WTC11 (cell line): ENCODE measurements around the gene CGA. TPM values are rescaled to one million over a fixed set of nuclear protein-coding genes. Genes with fewer than 3 reads are reported as not detected.

Experiments used
- ATAC-seq: fragments of 200-7000 bp; cut with Tn5 transposase; 2 replicates; pipeline ENCODE4 v1.10.0; 2021; ENCODE audit warnings: mild to moderate bottlenecking, moderate library complexity
- CTCF ChIA-PET: fragments of 300-600 bp; sonication (Branson Sonifier 250); formaldehyde crosslinking; loops from one replicate; lab custom pipeline; 2021; ENCODE audit warnings: antibody characterized with exemption; lab: Charles Lee
- POLR2A ChIA-PET: fragments of 350-600 bp; sonication (Branson Sonifier 250); formaldehyde crosslinking; loops from one replicate; lab custom pipeline; 2021; ENCODE audit warnings: antibody characterized with exemption; lab: Charles Lee
- DNase-seq: peaks from one replicate; pipeline ENCODE4 v3.0.0; 2021; ENCODE audit warnings: low spot score
- H3K27ac Mint-ChIP-seq: 2 replicates; pipeline ENCODE4 v1.8.0; 2021; ENCODE audit warnings: mixed read lengths
- H3K27me3 Mint-ChIP-seq: 2 replicates; pipeline ENCODE4 v1.8.0; 2021; ENCODE audit warnings: low read depth, mild to moderate bottlenecking, moderate library complexity, mixed read lengths
- H3K36me3 Mint-ChIP-seq: 2 replicates; pipeline ENCODE4 v1.8.0; 2021; ENCODE audit warnings: mixed read lengths
- H3K4me1 Mint-ChIP-seq: 2 replicates; pipeline ENCODE4 v1.8.0; 2022; ENCODE audit warnings: mixed read lengths
- H3K4me3 Mint-ChIP-seq: 2 replicates; pipeline ENCODE4 v1.8.0; 2021; ENCODE audit warnings: mild to moderate bottlenecking, moderate library complexity, mixed read lengths
- H3K9me3 Mint-ChIP-seq: 2 replicates; pipeline ENCODE4 v1.8.0; 2021; ENCODE audit warnings: mixed read lengths
- CREB1 ChIP-seq: sonication (generic); formaldehyde crosslinking; IDR thresholded peaks from 2 replicates; pipeline ENCODE4 v1.8.0; 2023; ENCODE audit warnings: mild to moderate bottlenecking, missing genetic modification reagents
- CREM ChIP-seq: sonication (generic); formaldehyde crosslinking; IDR thresholded peaks from 2 replicates; pipeline ENCODE4 v1.8.1; 2022; ENCODE audit warnings: mild to moderate bottlenecking, missing genetic modification reagents, moderate library complexity
- ETV6 ChIP-seq: sonication (generic); formaldehyde crosslinking; IDR thresholded peaks from 2 replicates; pipeline ENCODE4 v1.8.1; 2022; ENCODE audit warnings: mild to moderate bottlenecking, missing genetic modification reagents
- FOXJ3 ChIP-seq: sonication (generic); formaldehyde crosslinking; IDR thresholded peaks from 2 replicates; pipeline ENCODE4 v1.9.0; 2021; ENCODE audit warnings: missing genetic modification reagents, mild to moderate bottlenecking, borderline replicate concordance
- MYBL2 ChIP-seq: sonication (generic); formaldehyde crosslinking; IDR thresholded peaks from 2 replicates; pipeline ENCODE4 v1.8.1; 2023; ENCODE audit warnings: mild to moderate bottlenecking, moderate library complexity, missing genetic modification reagents
- NFYB ChIP-seq: sonication (generic); formaldehyde crosslinking; conservative IDR thresholded peaks from 2 replicates; pipeline ENCODE4 v1.8.0; 2022; ENCODE audit warnings: low read depth, missing genetic modification reagents
- NR2C2 ChIP-seq: sonication (generic); formaldehyde crosslinking; IDR thresholded peaks from 2 replicates; pipeline ENCODE4 v1.8.0; 2022; ENCODE audit warnings: mild to moderate bottlenecking, missing genetic modification reagents
- OVOL2 ChIP-seq: fragments of 250-450 bp; sonication (Bioruptor Pico); IDR thresholded peaks from 2 replicates; pipeline ENCODE4 v1.9.0; 2021; ENCODE audit warnings: mild to moderate bottlenecking, borderline replicate concordance
- SOX15 ChIP-seq: fragments of 250-450 bp; sonication (Bioruptor Pico); IDR thresholded peaks from 2 replicates; pipeline ENCODE4 v1.9.0; 2021; ENCODE audit warnings: mild to moderate bottlenecking
- ZNF138 ChIP-seq: sonication (generic); formaldehyde crosslinking; conservative IDR thresholded peaks from 2 replicates; pipeline ENCODE4 v1.8.1; 2022; ENCODE audit warnings: mild to moderate bottlenecking, moderate library complexity, missing genetic modification reagents
- ZNF219 ChIP-seq: sonication (generic); formaldehyde crosslinking; IDR thresholded peaks from 2 replicates; pipeline ENCODE4 v1.8.0; 2023; ENCODE audit warnings: missing genetic modification reagents, mild to moderate bottlenecking, borderline replicate concordance
- total RNA-seq: library from RNA; stranded (reverse); gene quantifications from 3 replicates; pipeline ENCODE4 v1.2.3, GENCODE V29; 2021
- TF ChIP-seq, protein P1 (sequence below): sonication (generic); formaldehyde crosslinking; conservative IDR thresholded peaks from 2 replicates; pipeline ENCODE4 v1.8.1; 2022; ENCODE audit warnings: mild to moderate bottlenecking, missing genetic modification reagents
- TF ChIP-seq, protein P2 (sequence below): sonication (generic); formaldehyde crosslinking; IDR thresholded peaks from 2 replicates; pipeline ENCODE4 v1.8.1; 2022; ENCODE audit warnings: missing genetic modification reagents, borderline replicate concordance
- TF ChIP-seq, protein P3 (sequence below): sonication (generic); formaldehyde crosslinking; IDR thresholded peaks from 2 replicates; pipeline ENCODE4 v1.8.1; 2022; ENCODE audit warnings: mild to moderate bottlenecking, missing genetic modification reagents, moderate library complexity, borderline replicate concordance
- TF ChIP-seq, protein P4 (sequence below): sonication (generic); formaldehyde crosslinking; IDR thresholded peaks from 2 replicates; pipeline ENCODE4 v1.8.0; 2023; ENCODE audit warnings: missing genetic modification reagents, mild to moderate bottlenecking, borderline replicate concordance
- TF ChIP-seq, protein P5 (sequence below): sonication (generic); formaldehyde crosslinking; IDR thresholded peaks from 2 replicates; pipeline ENCODE4 v1.8.0; 2022; ENCODE audit warnings: mild to moderate bottlenecking, missing genetic modification reagents

CGA gene
- total RNA-seq, 1 experiment from 2014 or later = not detected

DNA sequence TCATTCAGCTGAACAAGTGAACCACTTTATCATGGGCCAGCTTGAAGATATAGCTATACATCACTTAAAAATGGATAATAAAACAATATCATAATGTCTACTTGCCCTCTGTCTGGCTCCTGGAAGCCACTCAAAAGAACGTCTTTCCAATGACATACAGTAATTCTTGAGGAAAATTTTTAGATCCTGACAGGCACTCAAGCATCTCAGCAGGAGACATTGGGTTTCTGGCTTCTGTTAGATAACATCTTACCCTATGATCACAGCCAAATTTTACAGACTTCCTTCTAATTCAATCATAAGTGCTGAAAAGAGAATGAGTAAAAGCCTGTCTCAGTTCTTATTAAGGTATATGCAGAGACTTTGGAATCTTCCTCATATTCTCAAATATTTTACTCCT lies 330 bp downstream of the CGA start:
- DNase-seq (no peak), ATAC-seq (no peak)
- Mint-ChIP-seq H3K27ac (no peak overlapping the region), H3K9me3 (no peaks in the 10 kb centered on the region), H3K4me3 (no peak overlapping the region), H3K36me3 (no peaks in the 10 kb centered on the region), H3K4me1 (0 out of 2 replicates have a peak, but pooled peaks cover 5% of the 10 kb centered on the region), H3K27me3 (no peaks in the 10 kb centered on the region)
- ChIA-PET POLR2A (no interaction called here), CTCF (interaction anchor here (3.5 kb wide), 1 partner anchor 15 kb away, joined by 18 read pairs; no protein-coding TSS in a partner anchor)
- TF ChIP-seq ZNF219 (CRISPR knock-in tag) (no peak), NR2C2 (CRISPR knock-in tag) (no peak), MYBL2 (CRISPR knock-in tag) (no peak), ETV6 (CRISPR knock-in tag) (no peak), ZNF138 (CRISPR knock-in tag) (no peak), NFYB (CRISPR knock-in tag) (no peak), OVOL2 (CRISPR knock-in tag) (no peak), CREB1 (no peak), FOXJ3 (CRISPR knock-in tag) (no peak), SOX15 (CRISPR knock-in tag) (no peak)
- TF ChIP-seq, protein P1, sequence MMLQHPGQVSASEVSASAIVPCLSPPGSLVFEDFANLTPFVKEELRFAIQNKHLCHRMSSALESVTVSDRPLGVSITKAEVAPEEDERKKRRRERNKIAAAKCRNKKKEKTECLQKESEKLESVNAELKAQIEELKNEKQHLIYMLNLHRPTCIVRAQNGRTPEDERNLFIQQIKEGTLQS = no peak
- TF ChIP-seq, protein P2, sequence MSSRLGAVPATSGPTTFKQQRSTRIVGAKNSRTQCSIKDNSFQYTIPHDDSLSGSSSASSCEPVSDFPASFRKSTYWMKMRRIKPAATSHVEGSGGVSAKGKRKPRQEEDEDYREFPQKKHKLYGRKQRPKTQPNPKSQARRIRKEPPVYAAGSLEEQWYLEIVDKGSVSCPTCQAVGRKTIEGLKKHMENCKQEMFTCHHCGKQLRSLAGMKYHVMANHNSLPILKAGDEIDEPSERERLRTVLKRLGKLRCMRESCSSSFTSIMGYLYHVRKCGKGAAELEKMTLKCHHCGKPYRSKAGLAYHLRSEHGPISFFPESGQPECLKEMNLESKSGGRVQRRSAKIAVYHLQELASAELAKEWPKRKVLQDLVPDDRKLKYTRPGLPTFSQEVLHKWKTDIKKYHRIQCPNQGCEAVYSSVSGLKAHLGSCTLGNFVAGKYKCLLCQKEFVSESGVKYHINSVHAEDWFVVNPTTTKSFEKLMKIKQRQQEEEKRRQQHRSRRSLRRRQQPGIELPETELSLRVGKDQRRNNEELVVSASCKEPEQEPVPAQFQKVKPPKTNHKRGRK (CRISPR knock-in tag) = no peak
- TF ChIP-seq, protein P3, sequence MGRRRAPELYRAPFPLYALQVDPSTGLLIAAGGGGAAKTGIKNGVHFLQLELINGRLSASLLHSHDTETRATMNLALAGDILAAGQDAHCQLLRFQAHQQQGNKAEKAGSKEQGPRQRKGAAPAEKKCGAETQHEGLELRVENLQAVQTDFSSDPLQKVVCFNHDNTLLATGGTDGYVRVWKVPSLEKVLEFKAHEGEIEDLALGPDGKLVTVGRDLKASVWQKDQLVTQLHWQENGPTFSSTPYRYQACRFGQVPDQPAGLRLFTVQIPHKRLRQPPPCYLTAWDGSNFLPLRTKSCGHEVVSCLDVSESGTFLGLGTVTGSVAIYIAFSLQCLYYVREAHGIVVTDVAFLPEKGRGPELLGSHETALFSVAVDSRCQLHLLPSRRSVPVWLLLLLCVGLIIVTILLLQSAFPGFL (CRISPR knock-in tag) = no peak
- TF ChIP-seq, protein P4, sequence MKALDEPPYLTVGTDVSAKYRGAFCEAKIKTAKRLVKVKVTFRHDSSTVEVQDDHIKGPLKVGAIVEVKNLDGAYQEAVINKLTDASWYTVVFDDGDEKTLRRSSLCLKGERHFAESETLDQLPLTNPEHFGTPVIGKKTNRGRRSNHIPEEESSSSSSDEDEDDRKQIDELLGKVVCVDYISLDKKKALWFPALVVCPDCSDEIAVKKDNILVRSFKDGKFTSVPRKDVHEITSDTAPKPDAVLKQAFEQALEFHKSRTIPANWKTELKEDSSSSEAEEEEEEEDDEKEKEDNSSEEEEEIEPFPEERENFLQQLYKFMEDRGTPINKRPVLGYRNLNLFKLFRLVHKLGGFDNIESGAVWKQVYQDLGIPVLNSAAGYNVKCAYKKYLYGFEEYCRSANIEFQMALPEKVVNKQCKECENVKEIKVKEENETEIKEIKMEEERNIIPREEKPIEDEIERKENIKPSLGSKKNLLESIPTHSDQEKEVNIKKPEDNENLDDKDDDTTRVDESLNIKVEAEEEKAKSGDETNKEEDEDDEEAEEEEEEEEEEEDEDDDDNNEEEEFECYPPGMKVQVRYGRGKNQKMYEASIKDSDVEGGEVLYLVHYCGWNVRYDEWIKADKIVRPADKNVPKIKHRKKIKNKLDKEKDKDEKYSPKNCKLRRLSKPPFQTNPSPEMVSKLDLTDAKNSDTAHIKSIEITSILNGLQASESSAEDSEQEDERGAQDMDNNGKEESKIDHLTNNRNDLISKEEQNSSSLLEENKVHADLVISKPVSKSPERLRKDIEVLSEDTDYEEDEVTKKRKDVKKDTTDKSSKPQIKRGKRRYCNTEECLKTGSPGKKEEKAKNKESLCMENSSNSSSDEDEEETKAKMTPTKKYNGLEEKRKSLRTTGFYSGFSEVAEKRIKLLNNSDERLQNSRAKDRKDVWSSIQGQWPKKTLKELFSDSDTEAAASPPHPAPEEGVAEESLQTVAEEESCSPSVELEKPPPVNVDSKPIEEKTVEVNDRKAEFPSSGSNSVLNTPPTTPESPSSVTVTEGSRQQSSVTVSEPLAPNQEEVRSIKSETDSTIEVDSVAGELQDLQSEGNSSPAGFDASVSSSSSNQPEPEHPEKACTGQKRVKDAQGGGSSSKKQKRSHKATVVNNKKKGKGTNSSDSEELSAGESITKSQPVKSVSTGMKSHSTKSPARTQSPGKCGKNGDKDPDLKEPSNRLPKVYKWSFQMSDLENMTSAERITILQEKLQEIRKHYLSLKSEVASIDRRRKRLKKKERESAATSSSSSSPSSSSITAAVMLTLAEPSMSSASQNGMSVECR (CRISPR knock-in tag) = no peak
- TF ChIP-seq, protein P5, sequence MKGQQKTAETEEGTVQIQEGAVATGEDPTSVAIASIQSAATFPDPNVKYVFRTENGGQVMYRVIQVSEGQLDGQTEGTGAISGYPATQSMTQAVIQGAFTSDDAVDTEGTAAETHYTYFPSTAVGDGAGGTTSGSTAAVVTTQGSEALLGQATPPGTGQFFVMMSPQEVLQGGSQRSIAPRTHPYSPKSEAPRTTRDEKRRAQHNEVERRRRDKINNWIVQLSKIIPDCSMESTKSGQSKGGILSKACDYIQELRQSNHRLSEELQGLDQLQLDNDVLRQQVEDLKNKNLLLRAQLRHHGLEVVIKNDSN (CRISPR knock-in tag) = no peak

DNA sequence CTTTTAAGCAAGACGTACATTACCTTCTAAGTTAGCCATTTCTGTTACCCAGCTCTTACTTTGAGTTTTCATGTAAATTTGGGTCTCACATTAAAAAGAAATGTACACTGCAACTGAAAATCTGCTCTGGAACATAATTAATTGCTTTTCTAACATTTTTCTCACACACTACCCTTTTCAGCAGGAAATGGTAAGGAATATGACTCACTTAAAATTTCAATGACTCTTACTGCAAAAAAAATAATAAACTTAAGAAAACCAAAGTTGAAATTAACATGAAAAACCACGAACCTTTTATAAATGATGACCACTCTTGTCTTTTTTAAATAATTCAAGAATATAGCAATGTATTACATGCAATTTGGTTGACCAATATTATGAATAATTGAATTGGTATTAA lies 1.3 kb downstream of the CGA start:
- no peaks in the 10 kb centered on the region for H3K9me3 Mint-ChIP-seq
- no peak overlapping the region for H3K4me3 Mint-ChIP-seq
- no peak for ATAC-seq
- 0 out of 2 replicates have a peak, but pooled peaks cover 5% of the 10 kb centered on the region for H3K4me1 Mint-ChIP-seq
- no peak for DNase-seq
- no peak for TF ChIP-seq CREM (CRISPR knock-in tag)
- no peaks in the 10 kb centered on the region for H3K27me3 Mint-ChIP-seq
- no peaks in the 10 kb centered on the region for H3K36me3 Mint-ChIP-seq
- ChIA-PET POLR2A (no interaction called here), CTCF (interaction anchor here (3.5 kb wide), 1 partner anchor 14 kb away, joined by 18 read pairs; no protein-coding TSS in a partner anchor)
- no peak overlapping the region for H3K27ac Mint-ChIP-seq
